Keratinocyte (primary cell): ENCODE results near the gene TENM3. TPM values are rescaled to one million over a fixed set of nuclear protein-coding genes. Genes with fewer than 3 reads are reported as not detected.

Experiments used
- DNase-seq: peaks from one replicate; pipeline ENCODE4 v3.0.0-alpha.2; 2011; ENCODE audit warnings: low read depth, missing footprints, low spot score
- FAIRE-seq: peaks from 2 replicates; lab custom pipeline; 2011; peaks lifted over from hg19 to GRCh38; lab: Jason Lieb, UNC
- H2AFZ ChIP-seq: 2 replicates; pipeline ENCODE4 v1.6.0; 2012; ENCODE audit warnings: low read length, control low read depth, inconsistent platforms; ENCODE audit not compliant: control insufficient read depth
- H3K27ac ChIP-seq: 2 replicates; pipeline ENCODE4 v1.5.1; 2011; ENCODE audit warnings: low read length; ENCODE audit not compliant: control insufficient read depth, insufficient read depth
- H3K27me3 ChIP-seq: 3 replicates; pipeline ENCODE4 v1.6.0; 2011; ENCODE audit warnings: low read length; ENCODE audit not compliant: control insufficient read depth, insufficient read depth; ENCODE audit errors: extremely low read depth
- H3K36me3 ChIP-seq, 2 experiments: 2 replicates in 1 of 2; 3 replicates in 1 of 2; pipeline ENCODE4 v1.5.1; 2011; ENCODE audit warnings: low read length in 2 of 2, mild to moderate bottlenecking in 1 of 2; ENCODE audit not compliant: control insufficient read depth in 2 of 2, insufficient read depth in 2 of 2; ENCODE audit errors: extremely low read depth in 1 of 2
- H3K4me1 ChIP-seq: 3 replicates; pipeline ENCODE4 v1.5.1; 2011; ENCODE audit warnings: low read length; ENCODE audit not compliant: control insufficient read depth, insufficient read depth; ENCODE audit errors: extremely low read depth
- H3K4me2 ChIP-seq: 3 replicates; pipeline ENCODE4 v1.6.0; 2011; ENCODE audit warnings: low read depth, low read length; ENCODE audit not compliant: control insufficient read depth, insufficient read depth; ENCODE audit errors: extremely low read depth
- H3K4me3 ChIP-seq, 3 experiments: fragments of 200-600 bp in 1 of 3; sonication (generic) in 1 of 3; 2 replicates in 2 of 3; 3 replicates in 1 of 3; pipeline ENCODE4 v1.5.1; 2011 to 2016; ENCODE audit warnings: low read length in 3 of 3, mild to moderate bottlenecking in 3 of 3, control low read depth in 2 of 3, inconsistent platforms in 1 of 3, low read depth in 1 of 3, mixed read lengths in 1 of 3, mixed run types in 1 of 3, moderate library complexity in 1 of 3; ENCODE audit not compliant: control insufficient read depth in 2 of 3, insufficient read depth in 2 of 3; ENCODE audit errors: extremely low read depth in 1 of 3
- H3K79me2 ChIP-seq: 2 replicates; pipeline ENCODE4 v1.6.0; 2012; ENCODE audit warnings: low read length; ENCODE audit not compliant: control insufficient read depth, insufficient read depth
- H3K9ac ChIP-seq: 3 replicates; pipeline ENCODE4 v1.6.0; 2011; ENCODE audit warnings: low read length; ENCODE audit not compliant: control insufficient read depth, insufficient read depth; ENCODE audit errors: extremely low read depth
- H3K9me1 ChIP-seq: 3 replicates; pipeline ENCODE4 v1.6.0; 2011; ENCODE audit warnings: low read length; ENCODE audit not compliant: control insufficient read depth, insufficient read depth; ENCODE audit errors: extremely low read depth
- H3K9me3 ChIP-seq: 2 replicates; pipeline ENCODE4 v1.5.1; 2012; ENCODE audit warnings: low read depth, low read length; ENCODE audit not compliant: control insufficient read depth
- H4K20me1 ChIP-seq: 3 replicates; pipeline ENCODE4 v1.6.0; 2011; ENCODE audit warnings: low read length; ENCODE audit not compliant: control insufficient read depth, insufficient read depth; ENCODE audit errors: extremely low read depth
- EZH2 ChIP-seq: IDR thresholded peaks from one replicate; pipeline ENCODE4 v1.6.1; 2012; ENCODE audit warnings: inconsistent platforms, mild to moderate bottlenecking, low read length, moderate library complexity
- dilution Hi-C: fragments of 300-500 bp; cut with MboI; formaldehyde crosslinking; loops from one replicate; pipeline ENCODE4 v1.7.0; 2020; ENCODE audit warnings: low sequenced_read_pairs; ENCODE audit not compliant: extremely low pct_ligation_motif_present
- polyA plus RNA-seq, 5 experiments: library from polyadenylated mRNA; depleted of rRNA in 3 of 5; stranded (reverse) in 3 of 5; stranded (forward) in 1 of 5; unstranded in 1 of 5; fragments of >200 nt; gene quantifications; 1 replicate in 1 of 5; 2 replicates in 3 of 5; 3 replicates in 1 of 5; pipeline versions ENCODE4 v1.2.1 to v1.2.3, GENCODE V29; 2011 to 2012; ENCODE audit warnings: missing spikeins in 2 of 5, low read depth in 1 of 5, low replicate concordance in 1 of 5
- TF ChIP-seq, protein P1 (sequence below), 3 experiments: IDR thresholded peaks in 1 of 3; conservative IDR thresholded peaks in 1 of 3; optimal IDR thresholded peaks in 1 of 3; 2 replicates in 2 of 3; 3 replicates in 1 of 3; pipeline versions ENCODE3 to v1.5.1; 2011; ENCODE audit warnings: low read length in 3 of 3, mild to moderate bottlenecking in 3 of 3, moderate library complexity in 2 of 3, control low read depth in 1 of 3, inconsistent platforms in 1 of 3; ENCODE audit not compliant: insufficient read depth in 2 of 3; ENCODE audit errors: extremely low read depth in 1 of 3

The TENM3 gene
- polyA plus RNA-seq, 1 donor (not counting 4 experiments of a cell fraction or from before 2014, with no cell fraction given): 17.0 TPM

DNA sequence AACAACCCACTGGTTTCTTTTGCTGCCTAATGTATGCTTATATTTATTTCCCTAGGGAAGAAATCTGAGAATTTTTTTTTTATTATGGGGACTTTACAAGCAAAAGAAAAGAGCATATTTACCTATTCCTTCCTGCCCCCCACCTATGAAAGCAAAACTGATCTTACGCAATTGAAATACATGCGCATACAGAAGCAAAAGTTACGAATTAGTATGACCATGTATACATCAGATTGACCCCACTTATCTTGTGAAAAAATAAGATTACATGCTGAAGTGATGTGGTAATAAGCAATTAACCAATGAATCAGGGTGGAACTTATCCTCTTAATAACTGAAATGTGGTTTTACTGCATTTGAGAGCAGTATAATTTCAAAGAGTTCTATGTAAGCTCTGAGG is 151.0 kb downstream of the TENM3 start:
- Histone ChIP-seq H3K36me3 (no peaks in the 10 kb centered on the region), H3K27ac (no peak overlapping the region), H2AFZ (no peak overlapping the region), H3K9ac (no peak overlapping the region), H3K9me1 (no peaks in the 10 kb centered on the region), H3K27me3 (no peaks in the 10 kb centered on the region), H4K20me1 (no peaks in the 10 kb centered on the region), H3K4me2 (no peak overlapping the region), H3K9me3 (no peaks in the 10 kb centered on the region), H3K4me1 (no peaks in the 10 kb centered on the region), H3K4me3 (no peak overlapping the region), H3K79me2 (no peaks in the 10 kb centered on the region)
- TF ChIP-seq, protein P1, sequence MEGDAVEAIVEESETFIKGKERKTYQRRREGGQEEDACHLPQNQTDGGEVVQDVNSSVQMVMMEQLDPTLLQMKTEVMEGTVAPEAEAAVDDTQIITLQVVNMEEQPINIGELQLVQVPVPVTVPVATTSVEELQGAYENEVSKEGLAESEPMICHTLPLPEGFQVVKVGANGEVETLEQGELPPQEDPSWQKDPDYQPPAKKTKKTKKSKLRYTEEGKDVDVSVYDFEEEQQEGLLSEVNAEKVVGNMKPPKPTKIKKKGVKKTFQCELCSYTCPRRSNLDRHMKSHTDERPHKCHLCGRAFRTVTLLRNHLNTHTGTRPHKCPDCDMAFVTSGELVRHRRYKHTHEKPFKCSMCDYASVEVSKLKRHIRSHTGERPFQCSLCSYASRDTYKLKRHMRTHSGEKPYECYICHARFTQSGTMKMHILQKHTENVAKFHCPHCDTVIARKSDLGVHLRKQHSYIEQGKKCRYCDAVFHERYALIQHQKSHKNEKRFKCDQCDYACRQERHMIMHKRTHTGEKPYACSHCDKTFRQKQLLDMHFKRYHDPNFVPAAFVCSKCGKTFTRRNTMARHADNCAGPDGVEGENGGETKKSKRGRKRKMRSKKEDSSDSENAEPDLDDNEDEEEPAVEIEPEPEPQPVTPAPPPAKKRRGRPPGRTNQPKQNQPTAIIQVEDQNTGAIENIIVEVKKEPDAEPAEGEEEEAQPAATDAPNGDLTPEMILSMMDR (optimal IDR thresholded peaks at IDR 0.05 in 1 of 3, IDR thresholded peaks at IDR 0.05 in 1 of 3, conservative IDR thresholded peaks at IDR 0.05 in 1 of 3; ENCODE audit: extremely low read depth in 1 of 3, insufficient read depth in 2 of 3, low read length in 3 of 3): no peak
- no peak for TF ChIP-seq EZH2
- no peak for DNase-seq
- dilution Hi-C loops: no loop called here
- FAIRE-seq: no peak

DNA sequence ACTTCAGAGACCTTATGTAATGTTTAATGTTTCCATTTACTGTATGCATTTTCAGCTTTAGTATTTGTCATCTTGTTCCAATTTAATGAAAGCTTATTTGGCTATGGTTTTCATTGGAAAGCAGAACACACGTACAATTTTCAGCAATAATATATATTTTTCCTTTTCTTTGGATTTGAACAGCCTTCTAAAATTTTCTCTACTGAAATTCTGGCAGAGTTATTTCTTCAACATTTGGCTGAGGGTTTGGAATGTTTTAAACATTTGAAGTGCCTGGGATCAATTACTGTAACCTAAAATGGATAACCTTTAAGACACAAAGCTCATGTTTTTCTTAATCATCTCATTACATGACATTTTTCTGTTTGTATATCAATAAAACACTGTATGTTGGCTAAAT is 156.9 kb downstream of the TENM3 start:
- H3K9me1 ChIP-seq: no peaks in the 10 kb centered on the region
- H2AFZ ChIP-seq: no peak overlapping the region
- H3K9me3 ChIP-seq: no peaks in the 10 kb centered on the region
- dilution Hi-C loops: no loop called here
- DNase-seq (no peak), FAIRE-seq (no peak)
- H3K27me3 ChIP-seq: no peaks in the 10 kb centered on the region
- no peak overlapping the region for H3K4me3 ChIP-seq
- no peaks in the 10 kb centered on the region for H3K36me3 ChIP-seq
- TF ChIP-seq, protein P1 (optimal IDR thresholded peaks at IDR 0.05 in 1 of 3, IDR thresholded peaks at IDR 0.05 in 1 of 3, conservative IDR thresholded peaks at IDR 0.05 in 1 of 3; ENCODE audit: extremely low read depth in 1 of 3, insufficient read depth in 2 of 3, low read length in 3 of 3): no peak
- TF ChIP-seq EZH2: no peak
- H3K9ac ChIP-seq: no peak overlapping the region
- H3K27ac ChIP-seq: no peak overlapping the region
- no peaks in the 10 kb centered on the region for H4K20me1 ChIP-seq
- no peaks in the 10 kb centered on the region for H3K79me2 ChIP-seq
- H3K4me1 ChIP-seq: no peaks in the 10 kb centered on the region
- H3K4me2 ChIP-seq: no peak overlapping the region
